Amygdala (tissue), 56 donors: ENCODE measurements around the gene NET1.

ENCODE experiments used
- DNase-seq, 56 donors: peaks; one replicate each; lab custom pipeline; 2025; lab: John Stamatoyannopoulos, UW

NET1 gene

DNA sequence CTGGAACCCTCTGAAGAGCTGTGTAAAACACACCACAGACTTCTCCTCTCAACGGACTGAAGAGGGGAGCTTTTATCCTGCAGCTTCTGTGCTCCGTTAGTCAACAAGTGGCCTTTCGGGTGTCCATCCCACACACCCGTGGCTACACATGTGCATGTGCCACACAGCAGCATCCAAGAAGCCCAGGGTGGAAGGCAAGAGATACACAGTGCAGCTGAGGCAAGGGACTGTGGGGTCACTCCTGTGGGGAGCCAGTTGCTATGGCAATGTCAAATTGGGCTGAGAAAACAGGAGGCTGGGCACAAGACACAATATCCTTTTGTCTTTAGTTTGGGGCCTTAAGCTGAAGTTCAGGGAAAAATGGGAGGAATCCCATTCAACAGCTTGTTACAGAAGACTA is 28.7 kb downstream of the NET1 start:
- DNase-seq: no peak

DNA sequence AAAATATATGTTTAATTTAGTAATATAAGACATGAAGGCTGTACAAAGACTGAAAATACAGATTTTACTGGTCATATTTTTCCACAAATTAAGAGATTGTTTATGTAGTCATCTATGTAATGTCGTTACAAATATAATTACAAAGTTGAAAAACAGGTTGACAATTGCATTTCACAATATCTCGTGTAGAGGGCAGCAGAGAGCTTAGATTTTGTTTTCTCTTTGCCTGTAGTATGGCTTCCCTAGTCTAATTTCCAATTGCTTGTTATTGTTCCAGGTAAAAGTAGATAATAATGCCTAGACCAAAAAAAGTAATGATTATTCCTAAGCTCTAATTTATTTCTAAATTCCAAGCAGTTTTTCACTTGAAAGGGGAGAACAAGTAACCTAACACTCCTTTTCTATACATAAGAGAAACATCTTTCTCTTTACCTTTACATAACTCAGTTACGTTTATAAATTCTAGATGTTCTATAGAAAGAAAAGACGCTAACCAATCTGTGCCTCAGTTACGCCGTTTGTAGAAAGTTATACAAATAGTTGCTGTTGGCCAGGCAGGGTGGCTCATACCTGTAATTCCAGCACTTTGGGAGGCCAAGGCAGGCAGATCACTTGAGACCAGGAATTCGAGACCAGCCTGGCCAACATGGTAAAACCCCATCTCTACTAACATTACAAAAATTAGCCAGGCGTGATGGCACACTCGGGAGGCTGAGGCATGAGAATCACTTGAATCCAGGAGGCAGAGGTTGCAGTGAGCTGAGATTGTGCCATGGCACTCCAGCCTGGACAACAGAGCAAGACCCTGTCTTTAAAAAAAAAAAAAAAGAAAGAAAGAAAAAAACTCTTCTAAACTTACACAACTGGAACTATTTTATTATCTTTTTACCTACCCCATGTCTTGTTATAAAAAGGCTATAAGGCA is 30.0 kb downstream of the NET1 start:
- DNase-seq: peak in 2 of 56 donors; percentile 24 to 40

DNA sequence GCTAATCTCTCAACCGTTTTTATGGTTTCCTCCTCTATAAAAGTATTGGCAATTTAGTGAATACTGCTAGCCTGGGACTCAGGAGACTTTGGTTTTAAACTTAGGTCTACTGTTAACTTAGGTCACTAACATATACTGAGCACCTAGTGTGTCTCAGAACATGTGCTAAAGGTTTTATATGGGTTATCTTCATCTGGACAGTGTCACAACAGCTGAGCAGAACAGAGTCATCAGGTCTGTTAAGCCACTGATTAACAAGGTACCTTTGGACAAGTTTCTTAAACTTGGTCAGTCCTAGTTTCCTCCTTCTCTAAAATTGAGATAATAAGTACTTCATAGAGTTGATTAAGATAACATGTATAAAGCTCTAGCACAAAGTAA is 30.6 kb downstream of the NET1 start:
- no peak for DNase-seq

DNA sequence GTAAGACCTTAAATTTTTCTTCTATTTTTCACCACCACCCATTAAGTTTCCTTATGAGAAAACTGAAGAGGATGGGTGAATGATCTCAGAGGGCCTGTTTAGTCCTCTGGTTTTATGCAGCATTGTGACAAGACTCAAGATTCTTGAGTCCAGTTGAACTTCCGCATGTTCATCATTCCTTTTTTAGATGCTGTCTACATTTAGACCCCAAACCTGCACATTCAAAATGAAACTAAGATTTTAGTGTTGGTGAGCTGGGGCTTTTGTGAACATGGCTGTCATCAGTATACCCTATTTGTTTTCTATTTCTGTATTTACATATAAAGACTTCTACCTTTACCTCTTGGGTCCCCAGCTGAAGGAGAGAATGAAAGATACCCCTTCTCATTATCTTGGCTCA is 31.1 kb downstream of the NET1 start:
- no peak for DNase-seq

GRCh38 chr10:5445006-5445405 is 32.6 kb downstream of the NET1 start:
- no peak for DNase-seq

DNA sequence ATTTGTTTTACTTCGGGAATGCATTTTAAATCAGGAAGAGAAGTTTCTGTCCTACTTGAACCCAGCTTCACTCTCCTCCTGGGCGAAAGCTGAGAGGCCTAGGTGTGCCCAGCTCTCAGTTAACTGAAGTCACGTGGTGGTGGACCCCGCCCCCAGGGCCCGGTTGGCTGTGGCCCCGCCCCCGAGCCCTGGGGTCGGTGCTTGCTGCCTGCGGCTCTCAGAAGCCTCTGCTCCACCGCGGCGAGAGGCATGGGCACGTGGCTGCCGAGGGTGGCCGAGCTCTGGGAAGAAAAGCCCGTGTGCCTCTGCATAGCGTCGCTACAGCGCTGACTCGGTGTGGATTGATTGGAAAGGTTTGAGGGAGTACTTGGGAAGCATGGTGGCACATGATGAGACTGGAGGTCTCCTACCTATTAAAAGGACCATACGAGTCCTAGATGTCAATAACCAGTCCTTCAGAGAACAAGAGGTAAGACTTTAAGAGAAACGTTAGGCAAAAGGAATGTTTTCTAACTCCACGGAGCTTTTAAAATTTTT is 34.1 kb downstream of the NET1 start:
- peak in 35 of 56 donors; percentile 3 to 67 (median 28) for DNase-seq

GRCh38 chr10:5447056-5447455 is 34.7 kb downstream of the NET1 start:
- DNase-seq: no peak

GRCh38 chr10:5447611-5448071 is 35.3 kb downstream of the NET1 start:
- no peak for DNase-seq

GRCh38 chr10:5448333-5449001 is 36.1 kb downstream of the NET1 start:
- no peak for DNase-seq

- DNase-seq: no peak
These were observed 36.9 kb downstream of the NET1 start for GRCh38 chr10:5449227-5449626.

- DNase-seq: no peak
These were observed 37.5 kb downstream of the NET1 start for GRCh38 chr10:5449823-5450222.

GRCh38 chr10:5450605-5451384 is 38.4 kb downstream of the NET1 start:
- DNase-seq: no peak

- DNase-seq: no peak
These were observed 41.6 kb downstream of the NET1 start for GRCh38 chr10:5453749-5454489.

DNA sequence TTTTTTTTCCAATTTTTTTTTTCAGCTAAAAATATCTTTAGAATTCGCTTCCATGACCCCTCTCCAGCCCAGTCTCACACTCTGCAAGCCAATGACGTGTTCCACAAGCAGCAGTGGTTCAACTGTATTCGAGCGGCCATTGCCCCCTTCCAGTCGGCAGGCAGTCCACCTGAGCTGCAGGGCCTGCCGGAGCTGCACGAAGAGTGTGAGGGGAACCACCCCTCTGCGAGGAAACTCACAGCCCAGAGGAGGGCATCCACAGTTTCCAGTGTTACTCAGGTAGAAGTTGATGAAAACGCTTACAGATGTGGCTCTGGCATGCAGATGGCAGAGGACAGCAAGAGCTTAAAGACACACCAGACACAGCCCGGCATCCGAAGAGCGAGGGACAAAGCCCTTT is 44.2 kb downstream of the NET1 start:
- no peak for DNase-seq

DNA sequence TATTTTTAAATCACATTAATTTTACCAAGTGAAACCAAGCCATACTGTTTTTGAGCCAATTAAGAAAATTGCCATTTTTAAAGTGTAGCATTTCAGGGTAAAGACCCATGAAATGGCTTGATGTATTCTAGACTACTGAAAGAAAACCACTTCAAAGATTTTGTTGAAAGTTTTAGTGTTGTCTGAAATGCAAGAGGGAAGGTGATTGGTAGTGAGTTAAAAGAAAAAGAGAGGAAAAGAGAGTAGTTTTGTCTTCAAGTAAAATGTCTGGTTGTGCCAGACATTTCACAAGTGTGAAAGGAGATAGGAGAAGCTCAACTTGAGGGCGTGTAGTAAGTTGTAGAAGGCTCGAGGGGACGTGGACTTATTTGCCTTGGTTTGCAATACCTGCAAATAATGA is 45.4 kb downstream of the NET1 start:
- no peak for DNase-seq

DNA sequence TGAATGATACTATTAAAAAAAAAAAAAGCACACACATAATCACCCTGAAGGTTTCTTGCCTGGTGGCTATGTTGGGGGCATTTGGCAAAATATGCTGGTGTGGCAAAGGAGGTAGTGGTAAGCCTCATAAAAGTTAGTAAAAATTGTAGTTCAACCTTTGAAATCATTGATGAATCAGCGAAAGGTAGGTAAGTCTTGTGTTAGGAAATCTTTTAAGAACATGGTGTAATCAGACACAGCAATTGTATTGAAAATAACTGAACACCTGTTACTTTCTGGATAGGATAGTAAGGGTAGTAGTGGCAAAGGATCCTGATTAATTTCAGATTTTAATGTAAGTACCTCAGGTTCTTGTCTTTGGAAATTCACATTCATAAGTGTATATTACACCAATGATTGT is 46.1 kb downstream of the NET1 start:
- no peak for DNase-seq

GRCh38 chr10:5458949-5459747 is 46.8 kb downstream of the NET1 start:
- no peak for DNase-seq

DNA sequence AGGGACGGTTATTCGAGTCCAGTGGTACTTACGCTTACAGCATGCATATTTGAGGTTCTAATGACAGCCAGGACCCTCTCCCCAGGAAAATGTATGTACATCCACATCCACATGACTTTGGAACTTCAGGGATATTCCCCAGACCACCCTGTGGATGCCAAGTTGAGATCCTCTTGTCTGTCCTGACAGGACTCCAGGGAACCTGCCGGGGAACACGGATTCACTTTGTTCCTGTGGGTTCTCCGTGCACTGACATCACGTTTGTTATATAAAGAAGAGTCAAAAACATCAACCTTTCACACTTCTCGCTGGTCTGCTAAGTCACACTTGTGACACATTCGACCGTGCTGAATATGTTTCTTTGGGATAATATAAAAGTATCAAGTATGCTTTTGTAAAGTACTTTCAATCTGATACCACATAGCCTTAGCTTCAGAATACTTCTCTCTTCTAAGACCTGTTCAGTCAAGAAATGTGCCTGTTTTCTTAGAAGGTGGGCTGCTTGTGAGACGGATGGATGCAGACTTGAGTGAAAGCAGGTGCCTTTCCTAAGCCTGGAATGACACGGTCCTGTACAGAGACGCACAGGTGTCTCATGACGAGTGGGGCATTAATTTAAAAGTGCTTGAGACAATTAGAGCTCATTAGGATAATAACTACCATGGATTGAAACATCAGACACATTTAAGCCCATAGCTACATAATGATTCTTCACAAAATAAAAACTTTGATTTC is 48.3 kb downstream of the NET1 start:
- no peak for DNase-seq

- DNase-seq: peak in 2 of 56 donors; percentile 5 to 7
These were observed 48.8 kb downstream of the NET1 start for GRCh38 chr10:5461203-5461588.
